Ectodermal cell (in vitro differentiated cells): ENCODE results near the gene RIPOR3.

ENCODE experiments used
- H3K27ac ChIP-seq: 2 replicates; pipeline ENCODE4 v1.7.0; 2013; ENCODE audit warnings: mild to moderate bottlenecking, low read depth, low read length; ENCODE audit not compliant: insufficient read depth, poor library complexity, severe bottlenecking
- H3K27me3 ChIP-seq: 2 replicates; pipeline ENCODE4 v1.7.0; 2013; ENCODE audit warnings: mild to moderate bottlenecking, low read length; ENCODE audit not compliant: insufficient read depth, control insufficient read depth, poor library complexity, severe bottlenecking
- H3K36me3 ChIP-seq: one replicate; pipeline ENCODE4 v1.7.0; 2013; ENCODE audit warnings: low read length; ENCODE audit not compliant: control insufficient read depth, insufficient read depth
- H3K4me1 ChIP-seq: one replicate; pipeline ENCODE4 v1.7.0; 2013; ENCODE audit warnings: low read length; ENCODE audit not compliant: control insufficient read depth, insufficient read depth
- H3K4me3 ChIP-seq: 2 replicates; pipeline ENCODE4 v1.7.0; 2013; ENCODE audit warnings: low read depth, low read length, control low read depth; ENCODE audit not compliant: insufficient read depth
- H3K9me3 ChIP-seq: 2 replicates; pipeline ENCODE4 v1.7.0; 2013; ENCODE audit warnings: mild to moderate bottlenecking, low read length, moderate library complexity; ENCODE audit not compliant: control insufficient read depth
- WGBS, 2 experiments: methylation state at CpG; one replicate each; pipeline ENCODE4 v1.1.7; 2013; ENCODE audit warnings: missing lambda C conversion rate in 2 of 2; 5-methylcytosine and 5-hydroxymethylcytosine counted together

RIPOR3 gene

GRCh38 chr20:50689864-50690649 lies 1.3 kb downstream of the RIPOR3 start:
- WGBS, 2 experiments = 73% methylated on average over 10 of the region's 10 CpGs
- no peak overlapping the region for H3K27ac ChIP-seq
- no peaks in the 10 kb centered on the region for H3K9me3 ChIP-seq
- H3K4me3 ChIP-seq = no peak overlapping the region
- H3K27me3 ChIP-seq = no peaks in the 10 kb centered on the region
- no peaks in the 10 kb centered on the region for H3K36me3 ChIP-seq
- peaks cover 32% of the 10 kb centered on the region for H3K4me1 ChIP-seq

- peaks cover 32% of the 10 kb centered on the region for H3K4me1 ChIP-seq
- H3K4me3 ChIP-seq = no peak overlapping the region
- no peaks in the 10 kb centered on the region for H3K36me3 ChIP-seq
- H3K27me3 ChIP-seq = no peaks in the 10 kb centered on the region
- 88 to 93% methylated on average over 8 of the region's 8 CpGs for WGBS, 2 experiments
- no peak overlapping the region for H3K27ac ChIP-seq
- no peaks in the 10 kb centered on the region for H3K9me3 ChIP-seq
These were observed 2.9 kb downstream of the RIPOR3 start for GRCh38 chr20:50688256-50688975.

DNA sequence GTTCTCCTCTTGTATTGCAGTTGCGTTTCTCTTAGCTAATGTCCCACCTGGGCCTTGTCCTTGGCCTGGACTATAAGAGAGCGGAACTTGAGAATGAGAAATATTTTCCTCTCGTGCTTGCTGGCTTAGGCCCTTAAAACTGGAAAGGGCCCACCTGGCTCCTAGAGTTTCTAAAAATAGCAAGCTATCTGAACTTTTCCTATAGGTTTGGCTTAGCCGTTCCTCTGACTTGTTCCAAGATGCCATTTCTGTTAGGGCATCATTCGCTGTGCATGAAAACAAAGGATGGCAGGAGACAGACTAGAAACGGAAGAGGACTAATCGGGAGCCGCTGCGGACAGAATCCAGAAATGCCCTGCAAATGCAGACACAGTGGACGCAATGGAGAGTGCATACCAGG lies 4.5 kb downstream of the RIPOR3 start:
- Histone ChIP-seq H3K4me1 (peaks cover 25% of the 10 kb centered on the region), H3K27ac (no peak overlapping the region), H3K4me3 (no peak overlapping the region), H3K9me3 (no peaks in the 10 kb centered on the region), H3K27me3 (no peaks in the 10 kb centered on the region), H3K36me3 (no peaks in the 10 kb centered on the region)
- 94 to 95% methylated on average over 10 of the region's 10 CpGs for whole genome bisulfite sequencing, 2 experiments

- H3K4me1 ChIP-seq = peaks cover 4% of the 10 kb centered on the region
- WGBS, 2 experiments = 94 to 95% methylated on average over 6 of the region's 6 CpGs
- H3K27ac ChIP-seq = no peak overlapping the region
- H3K27me3 ChIP-seq = no peaks in the 10 kb centered on the region
- no peak overlapping the region for H3K4me3 ChIP-seq
- no peaks in the 10 kb centered on the region for H3K36me3 ChIP-seq
- H3K9me3 ChIP-seq = no peaks in the 10 kb centered on the region
These were observed 7.8 kb downstream of the RIPOR3 start for GRCh38 chr20:50683570-50683969.

DNA sequence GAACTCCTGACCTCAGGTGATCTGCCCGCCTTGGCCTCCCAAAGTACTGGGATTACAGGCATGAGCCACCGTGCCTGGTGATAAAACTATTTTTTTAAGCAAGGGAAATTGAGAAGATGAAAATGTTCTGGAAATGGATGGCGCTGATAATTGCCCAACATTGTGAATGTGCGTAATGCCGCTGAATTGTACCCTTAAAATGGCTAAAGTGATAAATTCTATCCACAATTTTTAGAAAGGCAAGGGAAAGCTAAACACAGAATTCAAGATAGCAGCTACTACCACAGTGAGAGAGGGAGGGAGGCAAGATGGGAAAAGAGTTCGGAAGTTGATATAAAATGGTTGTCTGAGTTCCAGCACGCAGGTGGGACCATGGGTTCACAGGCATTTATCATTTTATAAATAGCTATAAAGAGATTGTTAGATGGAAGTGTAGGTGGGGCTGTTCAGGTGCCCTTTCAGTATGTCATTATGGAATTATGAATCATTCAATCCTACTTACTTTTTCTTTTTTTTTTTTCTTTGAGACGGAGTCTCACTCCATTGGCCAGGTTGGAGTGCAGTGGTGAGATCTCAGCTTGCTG lies 8.3 kb downstream of the RIPOR3 start:
- Histone ChIP-seq H3K27me3 (no peaks in the 10 kb centered on the region), H3K9me3 (no peaks in the 10 kb centered on the region), H3K27ac (no peak overlapping the region), H3K4me1 (peaks cover 4% of the 10 kb centered on the region), H3K4me3 (no peak overlapping the region), H3K36me3 (no peaks in the 10 kb centered on the region)
- 90 to 93% methylated on average over 8 of the region's 8 CpGs for WGBS, 2 experiments

DNA sequence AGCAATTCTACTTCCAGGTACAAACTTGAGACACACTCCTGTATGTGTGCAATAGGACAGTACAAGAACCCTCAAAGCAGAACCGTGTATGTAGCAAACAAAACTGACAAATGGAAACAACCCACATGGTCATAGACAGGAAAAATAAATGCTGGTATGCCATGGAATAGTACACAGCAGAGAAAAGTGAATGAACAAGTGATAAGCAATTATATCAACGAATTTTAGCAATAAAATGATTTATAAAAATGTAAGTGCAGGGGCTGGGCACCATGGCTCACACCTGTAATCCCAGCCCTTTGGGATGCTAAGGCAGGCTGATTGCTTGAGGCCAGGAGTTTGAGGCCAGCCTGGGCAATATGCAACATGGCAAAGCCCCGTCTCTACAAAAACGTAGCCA lies 9.3 kb downstream of the RIPOR3 start:
- no peaks in the 10 kb centered on the region for H3K36me3 ChIP-seq
- no peaks in the 10 kb centered on the region for H3K9me3 ChIP-seq
- H3K27ac ChIP-seq = no peak overlapping the region
- whole genome bisulfite sequencing, 2 experiments = 92 to 93% methylated on average over 4 of the region's 4 CpGs
- H3K27me3 ChIP-seq = no peaks in the 10 kb centered on the region
- peaks cover 4% of the 10 kb centered on the region for H3K4me1 ChIP-seq
- no peak overlapping the region for H3K4me3 ChIP-seq

GRCh38 chr20:50681359-50682064 lies 9.8 kb downstream of the RIPOR3 start:
- Histone ChIP-seq H3K4me1 (peaks cover 4% of the 10 kb centered on the region), H3K9me3 (no peaks in the 10 kb centered on the region), H3K36me3 (no peaks in the 10 kb centered on the region), H3K27ac (no peak overlapping the region), H3K4me3 (no peak overlapping the region), H3K27me3 (no peaks in the 10 kb centered on the region)
- WGBS, 2 experiments = 87 to 88% methylated on average over 12 of the region's 12 CpGs

- Histone ChIP-seq H3K36me3 (no peaks in the 10 kb centered on the region), H3K4me1 (peaks cover 4% of the 10 kb centered on the region), H3K27me3 (no peaks in the 10 kb centered on the region), H3K27ac (no peak overlapping the region), H3K9me3 (no peaks in the 10 kb centered on the region), H3K4me3 (no peak overlapping the region)
- 87% methylated on average over 17 to 19 of the region's 19 CpGs for WGBS, 2 experiments
These were observed 11.0 kb downstream of the RIPOR3 start for GRCh38 chr20:50680105-50680960.

GRCh38 chr20:50679753-50680104 lies 11.6 kb downstream of the RIPOR3 start:
- Histone ChIP-seq H3K27me3 (no peaks in the 10 kb centered on the region), H3K27ac (no peak overlapping the region), H3K4me1 (peaks cover 4% of the 10 kb centered on the region), H3K36me3 (no peaks in the 10 kb centered on the region), H3K9me3 (no peaks in the 10 kb centered on the region), H3K4me3 (no peak overlapping the region)
- 68 to 73% methylated on average over 5 of the region's 5 CpGs for WGBS, 2 experiments
